HCT116 (cell line): ENCODE data around the gene RAB8B. TPM values are rescaled to one million over a fixed set of nuclear protein-coding genes. Genes with fewer than 3 reads are reported as not detected.

ENCODE experiments used
- ATAC-seq: fragments of 200-7000 bp; cut with Tn5 transposase; 2 replicates; pipeline ENCODE4 v1.9.1; 2020; ENCODE audit warnings: mild to moderate bottlenecking, moderate library complexity
- BruUV-seq: library from RNA; stranded (reverse); fragments of 400-500 nt; replicated peaks from 2 replicates; lab custom pipeline; 2021; lab: Mats Ljungman, UMichigan
- CTCF ChIA-PET: fragments of 300-600 bp; sonication (Branson Sonifier 250); formaldehyde crosslinking; loops from one replicate; lab custom pipeline; 2021; ENCODE audit warnings: antibody characterized with exemption; lab: Charles Lee
- POLR2A ChIA-PET: fragments of 300-600, 350-600 bp; sonication (Branson Sonifier 250); formaldehyde crosslinking; loops from one replicate; lab custom pipeline; 2021; ENCODE audit warnings: antibody characterized with exemption; lab: Charles Lee
- RAD21 ChIA-PET, 2 experiments: fragments of 300-600 bp; sonication (Branson Sonifier 250); formaldehyde crosslinking; loops; one replicate each; lab custom pipeline; 2023; ENCODE audit warnings: low total read pairs in 2 of 2; ENCODE audit not compliant: uncharacterized antibody in 2 of 2, unreplicated experiment in 2 of 2, low non-redundant PET in 1 of 2; lab: Charles Lee
- DNase-seq: peaks from one replicate; pipeline ENCODE4 v3.0.0-alpha.2; 2010; ENCODE audit warnings: low read depth, low spot score
- H2AFZ ChIP-seq: fragments of 200-600 bp; shearing (Covaris generic), sonication (generic); 2 replicates; pipeline ENCODE4 v1.6.1; 2017; ENCODE audit warnings: low read depth, mixed run types, mixed read lengths, antibody characterized with exemption, low read length; ENCODE audit not compliant: poor library complexity, severe bottlenecking
- H3K27ac ChIP-seq: 2 replicates; pipeline ENCODE4 v1.5.1; 2012; ENCODE audit warnings: low read depth, low read length
- H3K27me3 ChIP-seq: fragments of 200-600 bp; sonication (generic); 2 replicates; pipeline ENCODE4 v1.6.1; 2016; ENCODE audit warnings: mixed run types, low read length, mixed read lengths; ENCODE audit not compliant: insufficient read depth
- H3K36me3 ChIP-seq, 2 experiments: fragments of 200-500 bp in 1 of 2; fragments of 200-600 bp in 1 of 2; sonication (Bioruptor generic) in 1 of 2; sonication (generic) in 1 of 2; 2 replicates each; pipeline versions ENCODE4 v1.5.1 to v1.6.1; 2014 to 2016; ENCODE audit warnings: low read length in 2 of 2, inconsistent platforms in 1 of 2, mixed read lengths in 1 of 2, mixed run types in 1 of 2; ENCODE audit not compliant: insufficient read depth in 2 of 2, control insufficient read depth in 1 of 2
- H3K4me1 ChIP-seq, 2 experiments: fragments of 200-600 bp in 1 of 2; sonication (generic) in 1 of 2; 2 replicates each; pipeline versions ENCODE4 v1.5.1 to v1.6.1; 2012 to 2017; ENCODE audit warnings: low read length in 2 of 2, inconsistent platforms in 1 of 2, mild to moderate bottlenecking in 1 of 2, mixed read lengths in 1 of 2, mixed run types in 1 of 2, moderate library complexity in 1 of 2; ENCODE audit not compliant: insufficient read depth in 2 of 2, control insufficient read depth in 1 of 2
- H3K4me2 ChIP-seq: fragments of 200-600 bp; sonication (generic); 2 replicates; pipeline ENCODE4 v1.6.1; 2017; ENCODE audit warnings: mixed run types, low read length, mixed read lengths
- H3K4me3 ChIP-seq, 2 experiments: fragments of 200-600 bp in 1 of 2; sonication (generic) in 1 of 2; replicated peaks in 1 of 2; 2 replicates each; pipeline ENCODE4 v1.5.1; 2011 to 2016; ENCODE audit warnings: low read length in 2 of 2, control low read depth in 1 of 2, low read depth in 1 of 2, mild to moderate bottlenecking in 1 of 2, mixed read lengths in 1 of 2, mixed run types in 1 of 2
- H3K79me2 ChIP-seq: fragments of 200-600 bp; sonication (generic); 2 replicates; pipeline ENCODE4 v1.6.1; 2017; ENCODE audit warnings: mild to moderate bottlenecking, mixed run types, low read length, moderate library complexity, mixed read lengths; ENCODE audit not compliant: insufficient read depth
- H3K9ac ChIP-seq: fragments of 200-600 bp; sonication (generic); 2 replicates; pipeline ENCODE4 v1.6.1; 2016; ENCODE audit warnings: low read length, mixed read lengths
- H3K9me2 ChIP-seq: fragments of 200-600 bp; sonication (generic), shearing (Covaris generic); 2 replicates; pipeline ENCODE4 v1.6.1; 2017; ENCODE audit warnings: mixed run types, mild to moderate bottlenecking, moderate library complexity; ENCODE audit not compliant: insufficient read depth
- H3K9me3 ChIP-seq, 2 experiments: fragments of 200-500 bp in 1 of 2; fragments of 200-600 bp in 1 of 2; sonication (Bioruptor generic) in 1 of 2; sonication (generic) in 1 of 2; 2 replicates each; pipeline ENCODE4 v1.6.1; 2014 to 2017; ENCODE audit warnings: low read length in 2 of 2, mixed read lengths in 2 of 2, inconsistent platforms in 1 of 2, low read depth in 1 of 2, mild to moderate bottlenecking in 1 of 2, mixed run types in 1 of 2, moderate library complexity in 1 of 2; ENCODE audit not compliant: control insufficient read depth in 1 of 2, insufficient read depth in 1 of 2
- H4K20me1 ChIP-seq: fragments of 200-600 bp; sonication (generic), shearing (Covaris generic); 2 replicates; pipeline ENCODE4 v1.6.1; 2017; ENCODE audit warnings: mixed run types, mild to moderate bottlenecking, moderate library complexity; ENCODE audit not compliant: insufficient read depth
- CEBPB ChIP-seq: IDR thresholded peaks from 2 replicates; pipeline ENCODE4 v1.6.1; 2012; ENCODE audit warnings: low read depth
- RAD21 ChIP-seq: IDR thresholded peaks from 2 replicates; pipeline ENCODE4 v1.6.1; 2012; ENCODE audit warnings: low read depth, mild to moderate bottlenecking
- REST ChIP-seq: IDR thresholded peaks from 2 replicates; pipeline ENCODE4 v1.6.1; 2012; ENCODE audit warnings: low read depth
- ZBTB33 ChIP-seq: IDR thresholded peaks from 2 replicates; pipeline ENCODE4 v1.6.1; 2011; ENCODE audit warnings: mild to moderate bottlenecking, low read length, moderate library complexity; ENCODE audit not compliant: insufficient replicate concordance; ENCODE audit errors: extremely low read depth
- intact Hi-C: fragments of 100-400 bp; cut with micrococcal nuclease; formaldehyde crosslinking; loops from 2 replicates; pipeline ENCODE4 v1.10.0; 2022
- total RNA-seq: library from RNA; stranded (reverse); gene quantifications from one replicate; pipeline ENCODE4 v1.2.1, GENCODE V29; 2021; ENCODE audit not compliant: unreplicated experiment

RAB8B gene
- total RNA-seq, 1 experiment from 2014 or later, result 19.4 TPM

- Histone ChIP-seq H3K27me3 (no peaks in the 10 kb centered on the region), H3K9me3 (no peaks in the 10 kb centered on the region), H3K27ac (no peak overlapping the region), H3K4me2 (no peak overlapping the region), H2AFZ (no peak overlapping the region), H3K9me2 (no peaks in the 10 kb centered on the region), H3K4me1 (no peaks in the 10 kb centered on the region), H3K79me2 (no peaks in the 10 kb centered on the region), H3K9ac (no peak overlapping the region), H3K36me3 (no peaks in the 10 kb centered on the region), H4K20me1 (no peaks in the 10 kb centered on the region), H3K4me3 (no peak overlapping the region)
- intact Hi-C loops, result no loop called here
- TF ChIP-seq ZBTB33, result no peak
- TF ChIP-seq CEBPB, result no peak
- TF ChIP-seq RAD21, result 0 out of 2 replicates have a peak, but pooled peaks have one; percentile 15
- no peak for TF ChIP-seq REST
- peak; percentile 54; the same call in 1 of the 2 replicates for ATAC-seq
- ChIA-PET RAD21 (no interaction called here), CTCF (no interaction called here), POLR2A (no interaction called here)
- no peak for DNase-seq
- no TSS peak for BruUV-seq
These were observed 23.2 kb upstream of the RAB8B start for GRCh38 chr15:63166219-63166618.
